SW480 (cell line): ENCODE results near the gene ITCH.
A peak's percentile ranks its signal among the peaks of the same experiment; 100 is the strongest.

Experiments used
- DNase-seq: peaks from one replicate; pipeline ENCODE4 v3.0.0-alpha.2; 2016; ENCODE audit warnings: low spot score

ITCH gene

DNA sequence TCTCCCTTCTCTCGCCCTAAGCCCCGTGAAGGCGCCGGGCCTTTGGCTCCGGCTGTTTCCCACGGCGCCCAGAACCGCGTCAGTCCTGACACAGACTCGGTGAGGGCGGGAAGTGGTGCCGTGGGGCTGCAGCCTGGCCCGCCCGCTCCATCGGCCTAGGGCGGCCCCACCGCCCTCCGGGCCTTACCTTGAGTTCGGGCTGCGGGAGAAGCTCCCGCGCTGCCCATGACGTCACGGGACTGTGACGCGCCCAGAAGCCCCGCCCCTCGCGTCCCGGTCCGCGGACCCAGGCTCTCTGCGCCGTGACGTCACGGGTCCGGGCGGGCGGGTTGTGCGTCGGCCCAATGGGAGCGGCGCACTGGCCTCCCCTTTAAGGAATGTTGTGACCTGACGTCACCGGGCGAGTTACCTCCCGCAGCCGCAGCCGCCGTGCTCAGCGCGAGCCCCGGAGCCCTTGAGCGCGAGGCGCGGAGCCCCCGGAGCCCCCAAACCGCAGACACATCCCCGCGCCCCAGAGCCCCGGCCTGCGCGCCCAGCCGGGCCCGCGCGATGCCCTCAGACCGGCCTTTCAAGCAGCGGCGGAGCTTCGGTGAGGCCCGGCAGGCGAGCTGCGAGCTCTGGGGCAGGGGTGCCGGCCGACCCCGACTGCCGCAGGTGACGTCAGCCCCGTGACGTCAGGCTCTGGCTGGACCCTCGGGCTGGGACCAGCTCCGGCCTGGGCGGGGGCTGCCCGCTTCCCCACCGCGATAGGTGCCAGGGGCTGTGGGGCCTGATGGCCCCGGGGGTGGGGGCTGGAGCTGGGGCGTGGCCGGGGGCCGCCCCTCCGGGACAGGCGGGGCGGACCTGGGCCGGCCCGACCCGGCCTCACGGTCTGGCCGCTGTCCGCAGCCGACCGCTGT is 195.5 kb downstream of the ITCH start, which contains the start of gene MAP1LC3A:
TSS of gene MAP1LC3A (plus strand) at position 399 of the 899 bp plus-strand sequence. CDS start at position 550, 151 bp downstream.
- DNase-seq: peak; percentile 53

DNA sequence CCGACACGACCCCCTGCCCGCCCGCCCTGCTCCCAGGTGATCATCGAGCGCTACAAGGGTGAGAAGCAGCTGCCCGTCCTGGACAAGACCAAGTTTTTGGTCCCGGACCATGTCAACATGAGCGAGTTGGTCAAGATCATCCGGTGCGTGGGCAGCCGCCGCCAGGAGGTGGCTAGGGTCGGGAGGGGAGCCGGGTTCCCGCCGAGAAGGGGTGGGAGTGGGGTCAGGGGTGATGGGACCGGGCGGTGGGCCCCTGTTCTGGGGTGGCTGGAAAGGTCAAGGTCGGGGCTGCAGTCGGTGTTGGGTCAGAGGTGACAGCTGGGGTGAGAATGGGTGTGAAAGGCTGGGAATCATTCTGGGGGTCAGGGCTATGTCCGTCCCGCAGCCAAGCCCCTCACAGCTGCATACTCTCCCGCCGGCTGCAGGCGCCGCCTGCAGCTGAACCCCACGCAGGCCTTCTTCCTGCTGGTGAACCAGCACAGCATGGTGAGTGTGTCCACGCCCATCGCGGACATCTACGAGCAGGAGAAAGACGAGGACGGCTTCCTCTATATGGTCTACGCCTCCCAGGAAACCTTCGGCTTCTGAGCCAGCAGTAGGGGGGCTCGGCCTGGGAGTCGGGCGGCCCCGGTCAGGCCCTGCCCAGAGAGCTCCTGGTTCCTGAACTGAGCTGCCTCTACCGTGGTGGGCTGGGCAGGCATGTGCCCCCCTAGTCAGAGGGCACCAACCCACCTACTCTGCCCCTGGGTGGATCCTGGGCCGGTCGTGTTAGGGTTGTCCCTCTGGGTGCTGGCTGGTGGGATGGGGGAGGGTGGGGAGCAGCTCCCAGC is 196.5 kb downstream of the ITCH start:
- DNase-seq: no peak

DNA sequence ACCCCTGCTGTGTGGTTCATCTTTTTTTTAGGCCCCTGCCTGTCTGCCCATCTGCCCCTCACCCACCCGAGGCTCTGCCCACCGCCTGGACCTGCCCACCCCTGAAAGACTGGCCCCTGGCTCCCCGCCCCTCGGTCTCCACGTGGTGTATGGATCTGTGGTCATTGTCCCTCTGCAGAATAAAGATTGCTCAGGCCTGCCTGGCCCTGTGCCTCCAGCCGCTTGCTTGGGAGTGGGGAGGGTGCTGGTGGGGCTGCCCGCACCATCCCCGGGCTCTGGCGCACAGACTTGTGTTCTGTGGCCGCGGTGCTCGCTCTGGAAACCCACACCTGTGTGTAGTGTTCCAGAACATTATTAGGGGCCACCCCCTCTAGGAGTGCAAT is 197.1 kb downstream of the ITCH start:
- DNase-seq: no peak

DNA sequence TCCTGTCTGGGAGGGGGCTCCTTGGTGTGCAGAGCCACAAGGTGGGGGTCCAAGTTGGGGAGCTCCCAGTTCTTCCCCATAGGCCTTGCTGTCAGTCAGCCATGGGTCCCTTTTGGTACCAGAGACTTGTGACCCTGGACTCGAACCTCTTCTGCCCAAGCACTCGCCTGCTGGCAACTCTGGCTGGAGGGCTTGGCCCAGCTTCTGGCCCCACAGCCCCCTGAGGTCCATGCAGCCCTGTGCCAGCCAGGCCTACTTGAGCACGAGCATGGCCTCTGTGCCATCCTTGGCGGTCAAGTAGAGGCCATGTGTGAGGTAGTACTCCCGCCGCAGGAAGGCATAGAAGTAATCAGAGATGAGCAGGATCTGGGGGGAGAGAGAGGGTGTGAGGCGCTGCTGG is 197.5 kb downstream of the ITCH start:
- no peak for DNase-seq
